ENCODE data around the gene FRMD4A. TPM values are rescaled to one million over a fixed set of nuclear protein-coding genes. Genes with fewer than 3 reads are reported as not detected.

Gene FRMD4A
- total RNA-seq, 2 donors from 2014 or later: 18.9 to 46.1 TPM

DNA sequence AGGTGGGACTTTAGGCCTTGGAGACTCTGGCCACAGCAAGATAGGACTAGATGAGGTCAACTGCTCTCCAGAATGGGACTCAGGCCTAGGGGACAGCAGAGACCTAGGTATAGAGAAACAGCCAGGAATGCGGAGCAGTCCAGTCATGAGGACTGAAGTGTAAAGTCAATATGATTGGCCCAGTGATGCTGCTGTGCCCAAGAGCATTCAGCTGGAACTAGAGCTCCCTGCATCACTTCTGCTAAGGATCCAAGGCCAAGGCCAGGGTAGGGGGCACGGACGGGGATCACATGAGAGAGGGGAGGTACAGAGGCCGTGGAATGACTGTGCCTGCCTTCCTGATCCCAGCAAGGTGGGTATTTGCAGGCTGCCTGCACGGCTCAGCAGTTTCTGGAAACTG lies 237.9 kb downstream of the FRMD4A start:
- no peak for ATAC-seq
- Histone ChIP-seq H3K27ac (no peak overlapping the region), H3K36me3 (replicated peaks in 1 of 2; ENCODE audit: insufficient read depth in 1 of 2, low read depth in 2 of 2) (no peaks in the 10 kb centered on the region), H3K4me1 (peaks cover 14% of the 10 kb centered on the region), H3K9me3 (no peaks in the 10 kb centered on the region), H3K27me3 (no peaks in the 10 kb centered on the region), H3K4me3 (no peak overlapping the region)
- intact Hi-C loops (cut with DNase I): loop anchor here (5.0 to 10.0 kb wide), 2 partner anchors 155 to 298 kb away; no protein-coding TSS in a partner anchor
- WGBS, 2 donors: 92 to 94% methylated on average over 5 of the region's 5 CpGs
- DNase-seq: no peak
- TF ChIP-seq POLR2A (IDR thresholded peaks at IDR 0.05): no peak
- TF ChIP-seq, protein P1, sequence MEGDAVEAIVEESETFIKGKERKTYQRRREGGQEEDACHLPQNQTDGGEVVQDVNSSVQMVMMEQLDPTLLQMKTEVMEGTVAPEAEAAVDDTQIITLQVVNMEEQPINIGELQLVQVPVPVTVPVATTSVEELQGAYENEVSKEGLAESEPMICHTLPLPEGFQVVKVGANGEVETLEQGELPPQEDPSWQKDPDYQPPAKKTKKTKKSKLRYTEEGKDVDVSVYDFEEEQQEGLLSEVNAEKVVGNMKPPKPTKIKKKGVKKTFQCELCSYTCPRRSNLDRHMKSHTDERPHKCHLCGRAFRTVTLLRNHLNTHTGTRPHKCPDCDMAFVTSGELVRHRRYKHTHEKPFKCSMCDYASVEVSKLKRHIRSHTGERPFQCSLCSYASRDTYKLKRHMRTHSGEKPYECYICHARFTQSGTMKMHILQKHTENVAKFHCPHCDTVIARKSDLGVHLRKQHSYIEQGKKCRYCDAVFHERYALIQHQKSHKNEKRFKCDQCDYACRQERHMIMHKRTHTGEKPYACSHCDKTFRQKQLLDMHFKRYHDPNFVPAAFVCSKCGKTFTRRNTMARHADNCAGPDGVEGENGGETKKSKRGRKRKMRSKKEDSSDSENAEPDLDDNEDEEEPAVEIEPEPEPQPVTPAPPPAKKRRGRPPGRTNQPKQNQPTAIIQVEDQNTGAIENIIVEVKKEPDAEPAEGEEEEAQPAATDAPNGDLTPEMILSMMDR (IDR thresholded peaks at IDR 0.05): no peak

DNA sequence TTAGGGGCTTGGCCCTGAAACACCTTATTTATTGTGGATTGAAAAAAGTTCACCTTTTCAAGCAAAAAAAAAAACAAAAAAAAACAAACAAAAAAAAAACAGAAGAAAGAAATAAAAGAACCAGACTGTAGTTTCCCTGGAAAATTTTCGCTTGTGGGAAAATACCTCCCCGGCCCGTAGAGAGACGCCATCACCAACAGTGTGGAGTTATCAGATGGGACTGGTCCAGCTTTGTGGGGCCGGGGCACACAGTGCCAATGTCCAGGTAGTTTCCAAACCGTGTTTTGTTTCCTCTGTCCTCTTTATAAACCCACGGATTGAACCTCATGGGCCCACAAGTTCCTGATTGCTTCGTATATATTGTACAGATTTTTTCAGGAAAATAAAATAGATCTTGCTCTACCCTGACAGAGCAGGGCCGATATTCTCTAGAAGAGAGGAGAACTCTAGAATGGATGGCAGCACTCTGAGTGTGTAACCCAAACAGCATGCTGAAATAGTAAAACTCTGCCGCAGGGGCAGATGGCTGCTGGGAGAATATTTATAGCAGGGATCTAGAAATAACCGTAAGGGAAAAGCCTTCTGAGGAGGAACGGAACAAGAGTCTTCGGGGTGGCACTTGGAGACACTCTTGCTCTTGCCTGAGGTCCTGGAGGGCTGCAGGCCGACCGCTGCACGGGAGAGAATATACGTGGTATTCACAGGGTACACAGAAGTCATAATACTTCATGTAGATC lies 241.0 kb downstream of the FRMD4A start:
- no peak for TF ChIP-seq POLR2A (IDR thresholded peaks at IDR 0.05)
- TF ChIP-seq, protein P1 (IDR thresholded peaks at IDR 0.05): no peak
- Histone ChIP-seq H3K27ac (peak overlapping the region in 2 of 4 donors; percentile 68 to 69), H3K4me1 (peaks cover 14% of the 10 kb centered on the region), H3K27me3 (no peaks in the 10 kb centered on the region), H3K4me3 (no peak overlapping the region), H3K9me3 (no peaks in the 10 kb centered on the region), H3K36me3 (replicated peaks in 1 of 2; ENCODE audit: insufficient read depth in 1 of 2, low read depth in 2 of 2) (no peaks in the 10 kb centered on the region)
- 51 to 53% methylated on average over 17 of the region's 17 CpGs for WGBS, 2 donors
- ATAC-seq: peak; percentile 56
- DNase-seq: peak in 3 of 4 donors; percentile 15 to 47 (median 40)
- intact Hi-C loops (cut with DNase I): loop anchor here (5.0 to 10.0 kb wide), 2 partner anchors 152 to 295 kb away; no protein-coding TSS in a partner anchor

DNA sequence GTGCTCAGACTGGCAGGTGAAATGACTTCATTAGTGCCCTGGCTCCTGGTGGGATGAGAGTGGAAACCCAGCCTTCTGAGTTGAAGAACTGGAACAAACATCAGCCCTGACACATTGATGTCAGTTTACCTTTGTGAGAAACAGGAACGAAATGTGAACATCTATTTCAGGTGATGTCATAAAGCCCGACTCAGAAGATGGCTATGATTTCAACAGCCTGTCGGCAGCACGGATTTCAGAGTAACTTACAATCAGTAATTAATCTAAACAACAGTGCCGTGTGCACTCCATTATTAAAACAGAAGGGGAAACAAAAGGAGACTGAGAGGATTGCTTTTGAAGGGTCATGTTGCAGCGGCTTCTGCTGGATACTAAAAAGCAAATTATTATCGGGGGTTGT lies 243.2 kb downstream of the FRMD4A start:
- 76 to 79% methylated on average over 7 of the region's 7 CpGs for WGBS, 2 donors
- intact Hi-C loops (cut with DNase I): no loop called here
- Histone ChIP-seq H3K27ac (no peak overlapping the region), H3K4me1 (peaks cover 14% of the 10 kb centered on the region), H3K27me3 (no peaks in the 10 kb centered on the region), H3K4me3 (no peak overlapping the region), H3K9me3 (no peaks in the 10 kb centered on the region), H3K36me3 (replicated peaks in 1 of 2; ENCODE audit: insufficient read depth in 1 of 2, low read depth in 2 of 2) (no peaks in the 10 kb centered on the region)
- no peak for DNase-seq
- no peak for ATAC-seq
- TF ChIP-seq, protein P1 (IDR thresholded peaks at IDR 0.05): no peak
- TF ChIP-seq POLR2A (IDR thresholded peaks at IDR 0.05): no peak

DNA sequence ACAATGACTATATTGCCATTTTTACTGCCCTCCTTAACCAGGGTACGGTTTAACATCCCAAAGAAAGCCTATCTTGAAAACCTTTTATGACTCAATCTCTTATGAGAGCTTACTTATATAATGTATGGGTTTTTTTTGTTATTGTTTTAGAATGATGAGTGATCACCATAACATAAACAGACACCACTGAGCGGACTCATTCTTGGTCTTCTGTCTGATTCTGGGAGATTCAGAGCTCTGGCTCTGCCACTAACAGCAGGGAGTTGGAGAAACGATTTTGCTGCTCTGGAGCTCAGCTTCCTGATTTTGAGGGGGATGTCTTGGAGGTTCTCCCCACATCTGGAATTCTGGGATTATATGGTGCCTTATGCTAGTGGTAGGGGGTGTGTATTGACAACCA lies 244.1 kb downstream of the FRMD4A start:
- DNase-seq: no peak
- ATAC-seq: no peak
- Histone ChIP-seq H3K36me3 (replicated peaks in 1 of 2; ENCODE audit: insufficient read depth in 1 of 2, low read depth in 2 of 2) (no peaks in the 10 kb centered on the region), H3K27ac (no peak overlapping the region), H3K9me3 (no peaks in the 10 kb centered on the region), H3K4me3 (no peak overlapping the region), H3K4me1 (peaks cover 14% of the 10 kb centered on the region), H3K27me3 (no peaks in the 10 kb centered on the region)
- TF ChIP-seq, protein P1 (IDR thresholded peaks at IDR 0.05): no peak
- no peak for TF ChIP-seq POLR2A (IDR thresholded peaks at IDR 0.05)
- intact Hi-C loops (cut with DNase I): no loop called here
- WGBS, 2 donors: 79 to 86% methylated on average over 3 of the region's 3 CpGs

DNA sequence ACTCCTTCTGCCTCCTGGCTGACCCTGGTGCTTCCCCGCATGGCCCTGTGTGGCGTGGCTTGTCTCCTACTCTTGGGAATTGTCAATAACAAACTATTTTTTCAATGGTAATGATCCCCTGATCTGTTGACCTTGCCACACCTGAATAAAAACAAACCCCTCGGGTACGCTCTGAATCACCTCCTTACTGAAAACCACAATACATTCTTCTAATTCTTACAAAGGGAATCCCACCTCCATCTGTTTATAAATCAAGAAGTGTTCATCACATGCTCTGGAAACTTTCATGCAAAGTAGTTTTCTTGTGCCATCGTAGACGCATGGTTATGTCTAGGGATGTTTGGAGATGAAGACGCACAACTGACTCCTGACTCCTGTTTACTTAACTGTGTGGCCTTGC lies 245.8 kb downstream of the FRMD4A start:
- H3K9me3 ChIP-seq: no peaks in the 10 kb centered on the region
- H3K27ac ChIP-seq: no peak overlapping the region
- ATAC-seq (no peak), DNase-seq (no peak)
- no peak overlapping the region for H3K4me3 ChIP-seq
- WGBS, 2 donors: 93 to 95% methylated on average over 7 of the region's 7 CpGs
- peaks cover 13% of the 10 kb centered on the region for H3K4me1 ChIP-seq
- intact Hi-C loops (cut with DNase I): no loop called here
- no peaks in the 10 kb centered on the region for H3K36me3 ChIP-seq (replicated peaks in 1 of 2; ENCODE audit: insufficient read depth in 1 of 2, low read depth in 2 of 2)
- H3K27me3 ChIP-seq: no peaks in the 10 kb centered on the region
- TF ChIP-seq, protein P1 (IDR thresholded peaks at IDR 0.05): no peak
